Astrocyte of the spinal cord (primary cell): ENCODE data around the gene C1orf141.
A peak's percentile ranks its signal among the peaks of the same experiment; 100 is the strongest.
"Not testable (repeated sequence)": the region's sequence is repeated elsewhere in the genome, so short reads cannot be mapped to it uniquely, and the experiment has no call there.

ENCODE experiments used
- DNase-seq: peaks from one replicate; pipeline ENCODE4 v3.0.0; 2011; ENCODE audit warnings: low read depth, low spot score
- H3K4me3 ChIP-seq: 2 replicates; pipeline ENCODE4 v1.5.1; 2011; ENCODE audit warnings: low read depth, mild to moderate bottlenecking, low read length, moderate library complexity
- CTCF ChIP-seq: IDR thresholded peaks from 2 replicates; pipeline ENCODE4 v1.5.1; 2012; ENCODE audit warnings: low read depth, mild to moderate bottlenecking, low read length, inconsistent platforms
- in situ Hi-C: cut with HindIII; loops from 2 replicates; pipeline ENCODE4 v1.10.0; 2017; ENCODE audit warnings: low sequenced_read_pairs

Gene C1orf141

GRCh38 chr1:67159233-67159632, 24.5 kb upstream of the C1orf141 start:
- no peak for TF ChIP-seq CTCF
- DNase-seq = no peak
- H3K4me3 ChIP-seq = no peak overlapping the region
- in situ Hi-C loops = no loop called here

GRCh38 chr1:67158401-67158800, 23.6 kb upstream of the C1orf141 start:
- no peak for DNase-seq
- in situ Hi-C loops = no loop called here
- no peak overlapping the region for H3K4me3 ChIP-seq
- no peak for TF ChIP-seq CTCF

- no peak overlapping the region for H3K4me3 ChIP-seq
- DNase-seq = no peak
- in situ Hi-C loops = no loop called here
- TF ChIP-seq CTCF = no peak
These were observed 16.2 kb upstream of the C1orf141 start for GRCh38 chr1:67150931-67151330.

- no peak overlapping the region for H3K4me3 ChIP-seq
- peak; percentile 81 for TF ChIP-seq CTCF
- DNase-seq = peak; percentile 82
- in situ Hi-C loops = no loop called here
These were observed 14.5 kb upstream of the C1orf141 start for GRCh38 chr1:67149179-67149770.

GRCh38 chr1:67148516-67149178, 13.9 kb upstream of the C1orf141 start:
- H3K4me3 ChIP-seq = no peak overlapping the region
- no peak for TF ChIP-seq CTCF
- in situ Hi-C loops = no loop called here
- no peak for DNase-seq

GRCh38 chr1:67147973-67148372, 13.2 kb upstream of the C1orf141 start:
- in situ Hi-C loops, DNase-seq, H3K4me3 ChIP-seq: not testable (repeated sequence)

GRCh38 chr1:67146539-67146938, 11.8 kb upstream of the C1orf141 start:
- no peak overlapping the region for H3K4me3 ChIP-seq
- no peak for TF ChIP-seq CTCF
- in situ Hi-C loops = no loop called here
- no peak for DNase-seq
